GM18502 (cell line): ENCODE results near the gene FRMD4B.
A peak's percentile ranks its signal among the peaks of the same experiment; 100 is the strongest.

Experiments used
- ATAC-seq: cut with Tn5 transposase; IDR thresholded peaks from one replicate; pipeline ENCODE4 v1.9.1; 2021; ENCODE audit warnings: mild to moderate bottlenecking; ENCODE audit not compliant: unreplicated experiment, poor library complexity

Gene FRMD4B

GRCh38 chr3:69406163-69406562 lies 20.3 kb upstream of the FRMD4B start:
- no peak for ATAC-seq

GRCh38 chr3:69405067-69405466 lies 19.2 kb upstream of the FRMD4B start:
- ATAC-seq = no peak

GRCh38 chr3:69403454-69403853 lies 17.6 kb upstream of the FRMD4B start:
- ATAC-seq = no peak

GRCh38 chr3:69400683-69401082 lies 14.8 kb upstream of the FRMD4B start:
- no peak for ATAC-seq

GRCh38 chr3:69392850-69393249 lies 7.0 kb upstream of the FRMD4B start:
- no peak for ATAC-seq

GRCh38 chr3:69392415-69392814 lies 6.5 kb upstream of the FRMD4B start:
- ATAC-seq = no peak

- no peak for ATAC-seq
Observed at GRCh38 chr3:69391554-69391953, 5.7 kb upstream of the FRMD4B start.

GRCh38 chr3:69390771-69391170 lies 4.9 kb upstream of the FRMD4B start:
- no peak for ATAC-seq

- no peak for ATAC-seq
Observed at GRCh38 chr3:69389520-69390248, 3.8 kb upstream of the FRMD4B start.

GRCh38 chr3:69388241-69388640 lies 2.4 kb upstream of the FRMD4B start:
- no peak for ATAC-seq

- ATAC-seq = peak; percentile 42
Observed at GRCh38 chr3:69386556-69387385, 883 bp upstream of the FRMD4B start.

- no peak for ATAC-seq
Observed at GRCh38 chr3:69385123-69385722, 665 bp downstream of the FRMD4B start.

- ATAC-seq = no peak
Observed at GRCh38 chr3:69384326-69384725, 1.6 kb downstream of the FRMD4B start.

- no peak for ATAC-seq
Observed at GRCh38 chr3:69379661-69380060, 6.2 kb downstream of the FRMD4B start.

GRCh38 chr3:69378112-69378802 lies 7.6 kb downstream of the FRMD4B start:
- ATAC-seq = no peak

- no peak for ATAC-seq
Observed at GRCh38 chr3:69377262-69377661, 8.6 kb downstream of the FRMD4B start.

GRCh38 chr3:69376731-69377130 lies 9.2 kb downstream of the FRMD4B start:
- ATAC-seq = no peak

- no peak for ATAC-seq
Observed at GRCh38 chr3:69371816-69372215, 14.1 kb downstream of the FRMD4B start.

- ATAC-seq = no peak
Observed at GRCh38 chr3:69370901-69371301, 15.0 kb downstream of the FRMD4B start.

- ATAC-seq = no peak
Observed at GRCh38 chr3:69370156-69370883, 15.6 kb downstream of the FRMD4B start.
